ENCODE data around the gene CELF4.

CELF4 gene

GRCh38 chr18:37435150-37435867 lies 130.3 kb downstream of the CELF4 start:
- Histone ChIP-seq H3K9me3 (ENCODE audit: control insufficient read depth, low read length) (no peaks in the 10 kb centered on the region), H3K27ac (ENCODE audit: insufficient read depth, low read depth, low read length, poor library complexity, severe bottlenecking) (no peak overlapping the region), H3K36me3 (ENCODE audit: control insufficient read depth, insufficient read depth, low read length) (no peaks in the 10 kb centered on the region), H3K4me1 (ENCODE audit: control insufficient read depth, insufficient read depth, low read length) (no peaks in the 10 kb centered on the region), H3K4me3 (ENCODE audit: insufficient read depth, low read depth, low read length) (no peak overlapping the region), H3K27me3 (ENCODE audit: control insufficient read depth, insufficient read depth, low read length, poor library complexity, severe bottlenecking) (no peaks in the 10 kb centered on the region)
- 89 to 91% methylated on average over 5 of the region's 5 CpGs for whole genome bisulfite sequencing, 2 experiments

DNA sequence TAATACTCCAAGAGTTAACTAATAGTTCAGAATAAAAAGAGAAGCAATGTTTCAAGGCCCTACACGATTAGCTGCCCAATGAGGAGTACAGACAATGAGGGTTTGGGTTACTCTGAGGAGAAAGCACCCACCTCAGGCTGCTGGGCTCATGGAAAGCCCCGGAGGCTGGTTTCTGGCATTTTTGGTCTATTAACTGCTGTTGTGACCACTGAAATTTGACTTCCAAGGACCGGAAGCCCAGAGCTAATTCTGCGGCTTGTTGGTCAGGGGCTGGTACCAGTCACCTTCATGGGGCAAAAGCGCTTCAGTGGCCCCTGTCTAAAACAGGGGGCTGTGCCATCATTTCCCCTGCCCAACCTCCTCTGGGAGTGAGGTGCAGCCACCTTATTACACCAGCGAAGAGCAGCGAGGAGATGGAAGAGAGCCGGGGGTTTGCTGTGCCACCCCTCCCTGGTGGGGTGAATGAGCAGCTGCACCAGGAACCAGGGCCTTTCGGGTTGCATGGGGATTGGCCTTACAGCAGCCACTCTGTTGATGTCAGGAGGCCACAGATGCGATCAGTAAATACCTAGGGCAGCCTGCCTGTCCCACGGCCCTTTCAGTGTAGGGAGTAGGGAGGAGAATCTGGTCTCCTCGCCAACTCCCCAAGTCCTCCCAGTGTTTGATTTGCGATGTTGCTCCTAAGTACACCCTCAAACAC lies 131.3 kb downstream of the CELF4 start:
- WGBS, 2 experiments, result 92% methylated on average over 13 of the region's 13 CpGs
- no peak overlapping the region for H3K27ac ChIP-seq (ENCODE audit: insufficient read depth, low read depth, low read length, poor library complexity, severe bottlenecking)
- no peaks in the 10 kb centered on the region for H3K27me3 ChIP-seq (ENCODE audit: control insufficient read depth, insufficient read depth, low read length, poor library complexity, severe bottlenecking)
- H3K4me1 ChIP-seq (ENCODE audit: control insufficient read depth, insufficient read depth, low read length), result no peaks in the 10 kb centered on the region
- H3K9me3 ChIP-seq (ENCODE audit: control insufficient read depth, low read length), result no peaks in the 10 kb centered on the region
- no peak overlapping the region for H3K4me3 ChIP-seq (ENCODE audit: insufficient read depth, low read depth, low read length)
- no peaks in the 10 kb centered on the region for H3K36me3 ChIP-seq (ENCODE audit: control insufficient read depth, insufficient read depth, low read length)

- Histone ChIP-seq H3K36me3 (ENCODE audit: control insufficient read depth, insufficient read depth, low read length) (no peaks in the 10 kb centered on the region), H3K4me3 (ENCODE audit: insufficient read depth, low read depth, low read length) (no peak overlapping the region), H3K27ac (ENCODE audit: insufficient read depth, low read depth, low read length, poor library complexity, severe bottlenecking) (no peak overlapping the region), H3K27me3 (ENCODE audit: control insufficient read depth, insufficient read depth, low read length, poor library complexity, severe bottlenecking) (no peaks in the 10 kb centered on the region), H3K4me1 (ENCODE audit: control insufficient read depth, insufficient read depth, low read length) (no peaks in the 10 kb centered on the region), H3K9me3 (ENCODE audit: control insufficient read depth, low read length) (no peaks in the 10 kb centered on the region)
- WGBS, 2 experiments, result 87 to 93% methylated on average over 7 of the region's 7 CpGs
These were observed 133.0 kb downstream of the CELF4 start for GRCh38 chr18:37432436-37433195.

- no peaks in the 10 kb centered on the region for H3K9me3 ChIP-seq (ENCODE audit: control insufficient read depth, low read length)
- no peaks in the 10 kb centered on the region for H3K27me3 ChIP-seq (ENCODE audit: control insufficient read depth, insufficient read depth, low read length, poor library complexity, severe bottlenecking)
- H3K4me3 ChIP-seq (ENCODE audit: insufficient read depth, low read depth, low read length), result no peak overlapping the region
- WGBS, 2 experiments, result 73 to 76% methylated on average over 6 of the region's 6 CpGs
- H3K36me3 ChIP-seq (ENCODE audit: control insufficient read depth, insufficient read depth, low read length), result no peaks in the 10 kb centered on the region
- no peaks in the 10 kb centered on the region for H3K4me1 ChIP-seq (ENCODE audit: control insufficient read depth, insufficient read depth, low read length)
- no peak overlapping the region for H3K27ac ChIP-seq (ENCODE audit: insufficient read depth, low read depth, low read length, poor library complexity, severe bottlenecking)
These were observed 135.1 kb downstream of the CELF4 start for GRCh38 chr18:37430357-37431076.

- no peaks in the 10 kb centered on the region for H3K4me1 ChIP-seq (ENCODE audit: control insufficient read depth, insufficient read depth, low read length)
- H3K4me3 ChIP-seq (ENCODE audit: insufficient read depth, low read depth, low read length), result no peak overlapping the region
- 87 to 91% methylated on average over 4 of the region's 4 CpGs for WGBS, 2 experiments
- H3K36me3 ChIP-seq (ENCODE audit: control insufficient read depth, insufficient read depth, low read length), result no peaks in the 10 kb centered on the region
- no peaks in the 10 kb centered on the region for H3K27me3 ChIP-seq (ENCODE audit: control insufficient read depth, insufficient read depth, low read length, poor library complexity, severe bottlenecking)
- no peaks in the 10 kb centered on the region for H3K9me3 ChIP-seq (ENCODE audit: control insufficient read depth, low read length)
- no peak overlapping the region for H3K27ac ChIP-seq (ENCODE audit: insufficient read depth, low read depth, low read length, poor library complexity, severe bottlenecking)
These were observed 135.8 kb downstream of the CELF4 start for GRCh38 chr18:37429791-37430190.

DNA sequence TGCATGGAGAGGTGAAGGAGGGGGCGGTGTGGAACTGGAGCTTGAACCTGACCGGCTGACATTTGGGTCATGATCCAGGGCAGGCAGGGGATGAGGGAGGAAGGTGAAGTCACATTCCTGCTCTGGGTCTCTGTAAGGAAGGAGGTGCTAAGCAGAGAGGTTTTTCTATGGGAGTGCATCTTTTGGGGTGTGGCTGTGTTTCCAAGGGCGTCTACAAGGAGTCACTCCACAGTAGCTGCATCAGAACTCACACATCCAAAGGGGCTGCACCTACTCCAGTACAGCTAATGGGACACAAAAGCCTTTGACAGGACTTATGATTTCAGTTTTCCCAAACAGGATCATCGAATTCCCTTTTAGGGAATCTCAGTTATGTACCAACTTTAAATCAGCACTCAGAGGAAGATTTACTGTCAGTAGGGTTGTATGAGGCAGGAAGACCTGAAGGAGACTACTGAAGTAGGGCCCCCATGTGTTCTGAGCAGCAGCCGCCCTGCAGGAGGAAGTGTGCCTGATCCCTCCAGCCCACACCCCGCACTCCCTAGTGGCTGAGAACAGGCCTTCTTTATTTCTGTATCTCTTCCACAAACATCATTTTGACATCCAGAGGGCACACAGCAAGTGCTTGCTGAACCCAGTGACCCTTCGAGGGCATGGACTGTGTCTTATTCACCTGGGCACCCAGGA lies 137.2 kb downstream of the CELF4 start:
- Histone ChIP-seq H3K9me3 (ENCODE audit: control insufficient read depth, low read length) (no peaks in the 10 kb centered on the region), H3K4me1 (ENCODE audit: control insufficient read depth, insufficient read depth, low read length) (no peaks in the 10 kb centered on the region), H3K27me3 (ENCODE audit: control insufficient read depth, insufficient read depth, low read length, poor library complexity, severe bottlenecking) (no peaks in the 10 kb centered on the region), H3K4me3 (ENCODE audit: insufficient read depth, low read depth, low read length) (no peak overlapping the region), H3K27ac (ENCODE audit: insufficient read depth, low read depth, low read length, poor library complexity, severe bottlenecking) (no peak overlapping the region), H3K36me3 (ENCODE audit: control insufficient read depth, insufficient read depth, low read length) (no peaks in the 10 kb centered on the region)
- WGBS, 2 experiments, result 88 to 90% methylated on average over 7 of the region's 7 CpGs

DNA sequence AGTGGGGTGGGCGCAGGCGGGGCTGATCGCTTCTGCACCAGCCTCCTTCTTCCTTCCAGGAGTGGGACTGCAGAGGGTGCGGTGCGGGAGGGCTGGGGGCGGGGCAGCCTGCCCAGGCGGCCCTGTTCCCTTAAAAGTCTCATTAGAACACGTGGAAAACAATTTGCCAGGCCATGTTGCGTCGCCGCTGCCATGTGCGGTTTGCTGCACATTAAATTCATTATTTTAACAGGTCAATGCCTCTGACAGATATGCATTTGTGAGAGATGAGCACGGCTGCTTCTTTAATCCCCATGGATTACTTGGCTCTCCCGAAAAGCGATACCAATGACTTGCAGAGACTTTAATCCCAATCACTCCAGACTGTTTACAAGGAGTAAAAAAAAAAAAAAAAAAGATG lies 139.0 kb downstream of the CELF4 start:
- Histone ChIP-seq H3K27ac (ENCODE audit: insufficient read depth, low read depth, low read length, poor library complexity, severe bottlenecking) (no peak overlapping the region), H3K4me3 (ENCODE audit: insufficient read depth, low read depth, low read length) (no peak overlapping the region), H3K4me1 (ENCODE audit: control insufficient read depth, insufficient read depth, low read length) (peaks cover 3% of the 10 kb centered on the region), H3K36me3 (ENCODE audit: control insufficient read depth, insufficient read depth, low read length) (no peaks in the 10 kb centered on the region), H3K27me3 (ENCODE audit: control insufficient read depth, insufficient read depth, low read length, poor library complexity, severe bottlenecking) (no peaks in the 10 kb centered on the region), H3K9me3 (ENCODE audit: control insufficient read depth, low read length) (no peaks in the 10 kb centered on the region)
- 89 to 92% methylated on average over 15 of the region's 15 CpGs for WGBS, 2 experiments

DNA sequence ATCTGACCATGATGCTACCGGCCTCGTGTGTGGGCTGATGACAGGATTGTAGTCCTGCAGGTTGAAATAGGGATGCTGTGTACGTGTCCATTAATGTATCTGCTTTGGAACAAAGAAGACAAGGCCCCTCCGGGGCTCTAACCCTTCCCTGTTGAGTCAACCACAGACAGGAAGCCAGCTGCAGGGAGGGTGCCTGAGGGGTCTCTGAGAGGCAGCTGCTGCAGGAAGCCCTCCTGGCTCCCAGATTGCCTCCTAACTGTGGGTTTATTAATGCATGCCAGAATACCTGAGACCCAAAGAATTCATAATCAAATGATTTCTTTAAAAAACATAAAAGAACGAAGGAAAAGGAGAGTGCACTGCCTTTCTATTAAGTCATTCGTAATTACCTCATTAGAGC lies 140.4 kb downstream of the CELF4 start:
- peaks cover 3% of the 10 kb centered on the region for H3K4me1 ChIP-seq (ENCODE audit: control insufficient read depth, insufficient read depth, low read length)
- H3K4me3 ChIP-seq (ENCODE audit: insufficient read depth, low read depth, low read length), result no peak overlapping the region
- WGBS, 2 experiments, result 87 to 89% methylated on average over 6 of the region's 6 CpGs
- no peaks in the 10 kb centered on the region for H3K9me3 ChIP-seq (ENCODE audit: control insufficient read depth, low read length)
- no peak overlapping the region for H3K27ac ChIP-seq (ENCODE audit: insufficient read depth, low read depth, low read length, poor library complexity, severe bottlenecking)
- H3K36me3 ChIP-seq (ENCODE audit: control insufficient read depth, insufficient read depth, low read length), result no peaks in the 10 kb centered on the region
- H3K27me3 ChIP-seq (ENCODE audit: control insufficient read depth, insufficient read depth, low read length, poor library complexity, severe bottlenecking), result no peaks in the 10 kb centered on the region

DNA sequence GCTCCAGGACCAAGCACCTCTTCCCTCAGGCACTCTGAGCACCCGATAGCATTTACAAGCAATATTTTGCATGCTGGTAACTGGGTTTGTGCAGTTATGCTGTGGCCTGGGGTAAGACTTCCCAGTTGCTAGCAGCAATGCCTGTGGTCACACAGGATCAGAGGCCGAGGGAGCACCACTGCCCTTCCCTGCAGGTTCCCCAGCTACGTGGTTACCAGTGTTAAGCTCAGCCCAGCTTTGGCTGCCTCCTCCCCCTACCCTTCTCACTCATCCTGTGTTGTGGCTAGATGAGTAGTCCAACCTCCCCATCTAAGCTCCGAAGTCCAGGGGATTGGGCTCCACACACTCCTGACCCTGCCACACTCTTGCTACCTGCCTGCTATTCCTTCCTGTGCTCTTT lies 141.1 kb downstream of the CELF4 start:
- H3K4me1 ChIP-seq (ENCODE audit: control insufficient read depth, insufficient read depth, low read length), result peaks cover 3% of the 10 kb centered on the region
- no peak overlapping the region for H3K27ac ChIP-seq (ENCODE audit: insufficient read depth, low read depth, low read length, poor library complexity, severe bottlenecking)
- WGBS, 2 experiments, result 88 to 89% methylated on average over 4 of the region's 4 CpGs
- no peak overlapping the region for H3K4me3 ChIP-seq (ENCODE audit: insufficient read depth, low read depth, low read length)
- no peaks in the 10 kb centered on the region for H3K36me3 ChIP-seq (ENCODE audit: control insufficient read depth, insufficient read depth, low read length)
- no peaks in the 10 kb centered on the region for H3K9me3 ChIP-seq (ENCODE audit: control insufficient read depth, low read length)
- H3K27me3 ChIP-seq (ENCODE audit: control insufficient read depth, insufficient read depth, low read length, poor library complexity, severe bottlenecking), result no peaks in the 10 kb centered on the region

Data from ectodermal cell (in vitro differentiated cells).